GM18951 (cell line): ENCODE results near the gene FAM170B.

Source experiments
- POLR2A ChIP-seq: IDR thresholded peaks from 4 replicates; pipeline ENCODE4 v1.6.1; 2011; ENCODE audit warnings: mild to moderate bottlenecking; ENCODE audit not compliant: insufficient read length, insufficient read depth; ENCODE audit errors: extremely low read depth
- in situ Hi-C: fragments of 300-500 bp; cut with MboI; formaldehyde crosslinking; loops from one replicate; pipeline ENCODE4 v1.12.0; 2022; ENCODE audit warnings: low sequenced_read_pairs, mixed read lengths, inconsistent platforms; ENCODE audit not compliant: unreplicated experiment

Gene FAM170B

GRCh38 chr10:49090189-49090575 is 43.6 kb downstream of the FAM170B start:
- in situ Hi-C loops = no loop called here

GRCh38 chr10:49089557-49090188 is 44.1 kb downstream of the FAM170B start:
- in situ Hi-C loops = no loop called here
- no peak for TF ChIP-seq POLR2A

More at GRCh38 chr10:49090189-49090575, 43.6 kb downstream of the FAM170B start:
- no peak for TF ChIP-seq POLR2A

DNA sequence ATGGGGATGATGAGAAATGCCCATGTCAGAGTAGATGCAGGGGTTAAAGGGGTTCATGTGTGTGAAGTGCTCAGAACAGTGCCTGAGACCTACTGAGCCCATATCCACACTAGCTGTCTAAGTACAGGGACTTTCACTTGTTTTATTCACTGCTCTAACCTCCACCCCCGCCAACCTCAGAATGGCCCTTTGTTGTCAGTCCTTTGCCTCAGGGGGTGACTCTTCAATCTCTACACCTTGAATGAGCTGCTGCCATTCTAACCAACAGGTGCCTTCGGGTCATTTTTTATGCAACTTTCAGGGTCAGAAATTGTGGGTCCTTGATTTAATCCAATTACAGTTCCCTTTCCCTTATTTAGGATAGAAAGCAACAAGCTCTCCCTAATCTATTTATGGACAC is 44.7 kb downstream of the FAM170B start:
- in situ Hi-C loops = no loop called here
- TF ChIP-seq POLR2A = no peak

DNA sequence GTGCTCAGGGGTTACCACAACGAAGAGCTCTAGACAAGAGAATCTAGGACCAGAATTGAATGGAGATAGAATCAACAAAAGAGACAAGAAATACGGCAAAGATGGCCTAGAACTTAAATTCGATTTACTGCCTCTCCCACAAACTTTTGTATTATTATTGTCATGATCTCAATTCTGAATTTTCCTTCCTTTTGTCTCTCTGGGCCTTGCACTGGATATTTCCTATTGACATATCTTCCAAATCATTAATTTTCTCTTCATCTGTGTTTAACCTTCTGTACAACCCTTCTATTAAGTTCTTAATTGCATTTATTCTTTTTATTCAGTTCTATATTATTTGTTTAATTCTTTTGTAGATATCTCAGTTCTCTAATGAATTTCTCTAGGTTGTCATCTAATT is 46.9 kb downstream of the FAM170B start:
- in situ Hi-C loops = no loop called here
- TF ChIP-seq POLR2A = no peak

- TF ChIP-seq POLR2A = no peak
- in situ Hi-C loops = no loop called here
Measured at GRCh38 chr10:49083261-49083660, 50.6 kb downstream of the FAM170B start.

DNA sequence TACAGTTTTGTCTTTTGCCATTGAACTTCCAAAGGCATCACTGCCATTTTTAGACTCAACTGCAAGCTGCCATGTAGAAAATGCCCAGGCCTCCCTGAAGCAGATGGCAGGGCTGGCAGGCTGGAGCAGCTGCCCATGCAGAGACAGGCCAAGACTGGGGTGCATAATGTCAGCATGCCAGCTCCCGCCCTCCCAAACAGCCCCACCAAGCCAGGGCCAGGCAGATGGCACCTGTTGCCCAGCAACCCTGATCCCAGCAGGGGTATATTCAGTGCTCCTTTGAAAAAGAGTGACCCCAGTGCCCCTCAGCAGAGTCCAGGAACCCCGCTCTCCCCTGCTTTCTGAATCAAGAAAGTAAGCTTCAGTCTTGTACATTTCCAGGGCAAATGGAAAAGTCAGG is 51.1 kb downstream of the FAM170B start:
- no peak for TF ChIP-seq POLR2A
- in situ Hi-C loops = no loop called here

DNA sequence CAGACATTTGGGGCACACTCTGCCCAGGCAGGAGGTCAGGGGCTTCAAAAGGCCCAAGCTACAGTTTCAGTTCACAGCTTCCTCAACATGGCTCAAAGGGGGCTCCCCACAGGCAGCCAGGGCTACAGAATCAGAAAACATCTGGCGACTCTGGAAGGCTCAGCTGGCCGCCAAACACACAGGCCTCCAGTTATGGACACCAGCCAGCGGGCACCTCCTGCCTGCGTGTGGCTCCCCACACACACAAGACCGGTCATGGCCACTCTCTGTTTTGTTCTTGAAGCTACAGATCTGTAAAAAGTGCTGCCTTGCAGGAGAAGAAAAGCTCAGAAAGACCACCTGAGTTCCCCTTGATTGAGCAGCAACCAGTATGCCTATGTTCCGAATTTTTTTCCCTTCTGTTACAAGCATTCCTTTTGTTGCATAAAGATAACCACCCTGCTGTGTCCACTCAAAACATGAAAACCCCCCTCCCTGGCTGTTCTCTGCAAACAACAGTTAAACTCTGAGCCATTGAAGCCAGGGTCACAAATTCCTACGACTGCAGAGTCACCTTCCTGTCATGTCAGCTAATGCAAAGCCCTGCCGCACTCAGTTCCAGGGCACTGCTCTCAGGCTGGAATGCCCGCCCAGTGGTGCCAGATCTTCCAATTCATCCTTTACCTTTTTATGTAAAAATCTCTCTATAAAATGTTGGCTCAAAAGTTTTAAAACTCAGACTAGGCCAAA is 52.1 kb downstream of the FAM170B start:
- no peak for TF ChIP-seq POLR2A
- in situ Hi-C loops = no loop called here
